ENCODE results near the gene EMSY.
"Not testable (repeated sequence)": the region's sequence is repeated elsewhere in the genome, so short reads cannot be mapped to it uniquely, and the experiment has no call there.

EMSY gene

DNA sequence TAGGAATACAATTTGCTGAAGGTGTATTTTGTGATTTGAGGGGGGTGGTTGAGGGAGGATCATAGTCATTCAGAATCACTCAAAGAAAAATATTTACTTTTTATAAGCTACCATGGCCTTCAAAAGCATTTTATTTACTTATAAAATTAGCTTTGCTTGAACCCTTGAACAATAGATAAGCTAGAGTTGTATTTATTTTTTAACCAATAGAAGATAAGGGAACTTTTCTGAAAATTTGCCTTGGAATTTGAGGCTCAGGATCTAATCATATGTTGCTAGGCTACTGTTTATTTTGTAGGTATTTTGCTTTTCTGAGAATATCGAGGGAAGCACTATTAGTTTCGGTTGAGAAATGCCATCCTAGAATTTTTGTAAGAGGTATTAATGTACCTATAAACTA lies 82.1 kb downstream of the EMSY start:
- no peak for DNase-seq

DNA sequence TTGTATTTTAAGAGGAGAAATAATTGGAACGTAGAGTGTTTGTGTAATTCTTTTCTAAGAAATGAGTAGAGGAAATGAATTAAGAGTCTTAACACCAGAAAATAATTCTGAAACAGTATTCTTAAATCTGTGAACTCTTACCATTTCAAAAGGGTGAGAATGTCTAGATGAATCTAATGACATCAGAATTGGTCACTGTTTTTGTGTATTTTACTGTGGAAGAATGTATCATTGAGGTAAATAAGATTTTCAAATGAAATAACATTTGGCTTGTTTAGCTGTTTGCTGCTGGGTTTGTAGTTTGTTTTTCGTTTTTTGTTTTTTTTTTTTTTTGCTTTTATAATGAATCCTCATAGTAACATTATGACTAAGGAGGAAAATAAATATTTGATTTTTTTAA lies 97.6 kb downstream of the EMSY start:
- no peak for DNase-seq

- DNase-seq, result no peak
Observed at GRCh38 chr11:76543006-76543703, 98.3 kb downstream of the EMSY start.

- DNase-seq, result no peak
Observed at GRCh38 chr11:76550781-76551180, 106.0 kb downstream of the EMSY start.

DNA sequence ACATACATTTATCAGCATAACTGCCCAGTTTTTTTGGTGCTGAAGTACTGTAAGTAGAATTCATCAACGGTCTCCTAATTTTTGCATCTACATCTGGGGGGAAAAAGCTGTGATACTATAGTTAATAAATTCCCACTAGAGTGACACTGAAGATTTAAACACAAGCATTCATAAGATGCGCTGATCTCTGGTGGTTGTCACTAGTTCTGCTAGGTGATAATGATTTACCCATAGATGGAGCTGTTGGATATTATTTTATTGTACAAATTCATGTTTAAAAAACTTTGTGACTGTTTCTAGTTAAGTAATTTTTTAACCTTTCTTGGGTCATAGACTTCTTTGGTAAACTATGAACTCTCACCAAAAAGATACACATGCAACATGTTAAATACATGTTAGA lies 106.6 kb downstream of the EMSY start:
- DNase-seq, result no peak

DNA sequence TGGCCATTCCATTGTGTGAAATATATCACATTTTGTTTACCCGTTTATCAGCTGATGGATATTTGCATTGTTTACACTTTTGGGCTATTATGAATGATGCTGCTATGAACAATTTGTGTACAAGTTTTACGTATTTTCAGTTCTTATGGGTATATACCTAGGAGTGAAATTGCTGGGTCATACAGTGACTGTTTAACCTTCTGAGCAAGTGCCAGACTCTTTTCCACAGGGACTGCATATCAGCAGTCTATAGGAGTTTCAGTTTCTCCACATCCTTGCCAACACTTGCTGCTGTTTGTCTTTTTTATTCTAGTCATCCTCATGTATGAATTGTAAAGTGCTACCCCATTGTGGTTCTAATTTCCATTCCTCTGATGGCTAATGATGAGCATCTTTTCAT lies 108.2 kb downstream of the EMSY start:
- DNase-seq, result no peak

DNA sequence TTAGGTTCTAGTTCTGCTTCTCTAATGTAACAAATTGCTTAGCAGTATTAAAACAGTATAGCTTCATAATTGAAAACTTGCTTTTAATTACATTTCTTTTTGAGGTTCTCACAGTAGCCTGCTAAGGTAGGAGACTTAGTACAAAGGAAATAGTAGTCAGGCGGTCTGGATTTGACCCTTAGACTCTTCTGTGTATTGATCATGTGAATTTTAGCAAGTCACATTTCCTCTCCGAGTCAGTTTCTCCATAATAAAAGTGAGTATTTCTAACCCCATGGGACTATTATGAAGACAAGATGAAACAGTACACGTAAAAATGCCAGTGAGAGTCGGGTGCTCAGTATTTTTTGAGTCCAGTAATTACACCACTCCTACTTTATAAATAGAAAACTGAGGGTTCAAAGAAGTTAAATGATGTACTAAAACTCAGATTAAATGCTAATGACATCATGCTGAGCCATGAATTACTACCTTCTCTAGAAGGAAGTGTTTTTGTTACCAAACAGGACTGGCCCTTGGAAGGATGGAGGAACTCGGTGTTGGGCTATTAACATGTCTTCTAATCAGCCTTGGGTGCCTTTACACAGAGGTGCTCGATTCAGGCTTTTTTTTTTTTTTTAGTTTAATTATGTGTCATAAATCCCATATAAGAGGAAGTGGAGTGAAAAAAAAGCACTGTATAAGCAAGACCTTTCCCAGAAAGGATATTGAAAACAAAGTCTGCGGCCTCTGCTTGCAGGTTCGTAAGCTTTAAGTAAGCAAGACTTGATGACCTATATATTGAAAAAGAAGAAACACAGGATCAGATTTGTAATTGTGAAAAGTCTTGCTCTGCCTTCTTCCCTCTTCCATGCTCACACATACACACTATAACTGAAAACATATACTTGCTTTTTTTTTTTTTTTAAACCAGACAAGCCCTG lies 109.0 kb downstream of the EMSY start:
- DNase-seq, result no peak

- no peak for DNase-seq
Observed at GRCh38 chr11:76554767-76555166, 109.9 kb downstream of the EMSY start.

- no peak for DNase-seq
Observed at GRCh38 chr11:76557466-76557865, 112.6 kb downstream of the EMSY start.

DNA sequence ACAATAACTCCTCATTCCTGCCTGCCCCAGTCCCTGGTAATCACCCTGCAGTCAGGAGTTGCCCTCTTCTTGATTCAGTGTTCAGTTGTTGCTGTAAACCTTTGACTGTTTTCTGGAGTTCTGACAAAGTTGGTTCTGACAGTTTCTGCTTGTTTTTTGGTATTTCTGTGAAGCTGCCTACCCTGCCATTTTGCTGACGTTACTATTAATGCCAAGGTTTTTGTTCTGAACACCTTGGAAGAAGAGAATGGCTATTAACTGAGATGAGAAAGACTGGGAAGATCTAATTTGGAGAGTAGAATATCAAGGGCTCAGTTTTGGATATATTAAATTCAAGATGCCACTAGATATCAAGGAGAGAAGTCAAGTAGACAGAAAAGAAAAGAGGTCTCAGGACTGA lies 113.7 kb downstream of the EMSY start:
- no peak for DNase-seq

- DNase-seq, result no peak
Observed at GRCh38 chr11:76558891-76559290, 114.1 kb downstream of the EMSY start.

GRCh38 chr11:76559346-76559745 lies 114.5 kb downstream of the EMSY start:
- no peak for DNase-seq

- no peak for DNase-seq
Observed at GRCh38 chr11:76560219-76560618, 115.4 kb downstream of the EMSY start.

DNA sequence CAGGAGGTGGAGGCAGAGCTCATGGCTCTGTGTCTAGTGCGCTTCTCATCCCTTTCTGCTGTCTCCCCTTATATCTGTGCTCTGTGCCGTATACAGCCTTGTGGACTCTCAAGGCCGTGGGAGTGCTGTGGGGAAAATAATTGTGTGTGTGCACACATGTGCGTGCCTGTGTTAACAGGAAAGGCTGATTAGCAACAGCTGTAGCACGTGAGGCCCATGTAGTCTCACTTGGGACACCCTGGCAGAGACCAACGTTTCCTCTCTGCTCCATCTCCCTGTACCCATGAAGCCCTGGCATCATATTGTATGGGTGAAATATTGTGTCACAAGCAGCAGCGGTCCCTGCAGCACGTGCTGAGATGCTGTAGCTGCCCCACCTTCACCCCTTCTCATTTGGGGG lies 116.4 kb downstream of the EMSY start:
- no peak for DNase-seq

- DNase-seq, result no peak
Observed at GRCh38 chr11:76562541-76562940, 117.7 kb downstream of the EMSY start.

DNA sequence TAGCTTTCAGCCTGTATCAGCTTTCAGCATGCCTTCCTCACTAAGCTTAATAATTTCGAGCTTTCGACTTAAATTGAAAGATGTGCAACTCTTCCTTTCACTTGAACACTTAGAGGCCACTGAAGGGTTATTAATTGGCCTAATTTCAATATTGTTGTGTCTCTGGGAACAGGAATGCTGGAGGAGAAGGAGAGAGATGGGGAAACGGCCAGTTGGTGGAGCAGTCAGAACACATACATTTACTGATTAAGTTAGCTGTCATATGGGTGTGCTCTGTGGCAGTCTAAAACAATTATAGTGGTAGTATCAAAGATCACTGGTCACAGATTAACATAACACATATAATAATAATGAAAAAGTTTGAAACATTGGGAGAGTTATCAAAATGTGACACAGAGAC lies 119.5 kb downstream of the EMSY start:
- DNase-seq, result no peak

- DNase-seq, result no peak
Observed at GRCh38 chr11:76566811-76567210, 122.0 kb downstream of the EMSY start.

GRCh38 chr11:76567261-76567660 lies 122.4 kb downstream of the EMSY start:
- DNase-seq, result no peak

- no peak for DNase-seq
Observed at GRCh38 chr11:76568139-76568538, 123.3 kb downstream of the EMSY start.

DNA sequence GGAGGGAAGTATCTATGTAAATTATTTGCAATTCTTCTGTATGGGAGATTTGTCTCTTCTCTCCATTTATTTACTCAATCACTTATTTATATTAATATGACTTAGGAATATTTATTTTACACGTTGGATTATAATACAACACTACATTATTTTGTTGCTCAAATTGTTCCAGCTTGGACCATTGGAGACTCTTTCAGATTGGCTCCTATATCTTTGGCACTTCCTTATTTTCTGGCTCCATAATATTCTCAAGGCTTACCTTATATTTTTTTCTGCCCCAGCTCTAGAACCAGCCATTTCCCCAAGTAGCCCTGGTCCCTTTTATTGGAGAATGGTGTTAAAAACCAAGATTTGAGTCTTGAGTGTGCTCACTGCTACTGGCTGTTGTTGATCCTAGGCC lies 123.8 kb downstream of the EMSY start:
- DNase-seq, result no peak

DNA sequence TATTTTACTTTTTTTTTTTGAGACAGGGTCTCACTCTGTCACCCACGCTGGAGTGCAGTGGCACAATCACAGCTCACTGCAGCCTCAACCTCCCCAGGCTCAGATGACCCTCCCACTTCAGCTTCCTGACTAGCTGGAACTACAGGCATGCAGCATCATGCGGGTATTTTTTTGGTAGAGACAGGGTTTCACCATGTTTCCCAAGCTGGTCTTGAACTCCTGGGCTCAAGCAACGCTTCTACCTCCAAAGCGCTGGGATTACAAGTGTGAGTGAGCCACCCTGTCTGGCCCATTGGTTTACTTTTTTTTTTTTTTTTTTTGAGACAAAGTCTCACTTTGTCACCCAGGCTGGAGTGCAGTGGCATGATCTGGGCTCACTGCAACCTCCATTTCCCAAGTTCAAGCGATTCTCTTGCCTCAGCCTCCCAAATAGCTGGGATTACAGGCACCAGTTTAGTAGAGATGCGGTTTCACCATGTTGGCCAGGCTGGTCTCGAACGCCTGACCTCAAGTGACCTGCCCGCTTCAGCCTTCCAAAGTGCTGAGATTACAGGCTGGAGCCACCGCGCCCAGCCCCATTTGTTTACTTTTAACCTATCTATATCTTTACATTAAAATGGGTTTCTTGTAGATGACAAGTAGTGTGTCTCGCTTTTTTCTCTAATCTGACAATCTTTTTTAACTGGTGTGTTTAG lies 127.5 kb downstream of the EMSY start:
- not testable (repeated sequence) for DNase-seq

- DNase-seq, result no peak
Observed at GRCh38 chr11:76574406-76574805, 129.6 kb downstream of the EMSY start.

DNA sequence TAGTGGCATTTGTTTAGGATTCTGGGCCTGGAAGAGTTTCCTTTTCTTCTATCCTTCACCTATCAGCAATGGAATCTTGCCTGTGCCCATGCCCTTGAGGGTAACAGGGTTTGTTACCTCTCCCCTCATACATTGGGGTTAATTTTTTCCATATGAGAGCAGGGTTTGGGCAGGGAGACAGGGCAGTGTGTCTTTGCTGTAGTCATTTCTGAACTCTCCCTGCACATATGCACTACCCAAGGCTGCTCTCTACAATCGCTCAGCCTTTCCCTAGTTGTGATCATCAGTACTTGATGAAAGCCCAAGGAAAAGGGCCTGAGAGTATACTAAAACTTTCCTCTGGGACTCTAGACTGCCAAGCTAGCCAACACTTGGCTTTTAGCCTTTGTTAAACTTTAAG lies 130.1 kb downstream of the EMSY start:
- no peak for DNase-seq
